Measurements from ENCODE around the gene SAMHD1. TPM values are rescaled to one million over a fixed set of nuclear protein-coding genes. Genes with fewer than 3 reads are reported as not detected.
"Not testable (repeated sequence)": the region's sequence is repeated elsewhere in the genome, so short reads cannot be mapped to it uniquely, and the experiment has no call there.

SAMHD1 gene
- total and polyA plus RNA-seq, 4 donors, result 85.0 to 165 (median 127) TPM

GRCh38 chr20:36876473-36876833, 75.1 kb downstream of the SAMHD1 start:
- WGBS, 2 donors, result 97 to 98% methylated on average over 3 of the region's 3 CpGs
- ATAC-seq (ENCODE audit: low FRiP score) (no peak), DNase-seq (no peak)
- no peaks in the 10 kb centered on the region for H3K4me1 ChIP-seq (ENCODE audit: control insufficient read depth in 1 of 2, insufficient read depth in 2 of 2, low read length in 2 of 2)
- intact Hi-C loops (cut with DNase I), result no loop called here
- H3K27me3 ChIP-seq (ENCODE audit: control insufficient read depth in 1 of 2, insufficient read depth in 2 of 2, low read length in 1 of 2), result no peaks in the 10 kb centered on the region
- no peak overlapping the region for H3K4me3 ChIP-seq (ENCODE audit: low read length in 2 of 2)
- no peaks in the 10 kb centered on the region for H3K36me3 ChIP-seq (ENCODE audit: control insufficient read depth in 1 of 2, insufficient read depth in 2 of 2, low read length in 1 of 2)
- no peak overlapping the region for H3K27ac ChIP-seq (ENCODE audit: low read depth in 1 of 2, low read length in 2 of 2)
- H3K9me3 ChIP-seq (ENCODE audit: control insufficient read depth, low read length), result no peaks in the 10 kb centered on the region

GRCh38 chr20:36875702-36876472, 75.6 kb downstream of the SAMHD1 start, which contains the start of gene TLDC2:
TLDC2 (plus strand) TSS chr20:36876138; CDS start chr20:36876175, 37 bp downstream.
- DNase-seq (no peak), ATAC-seq (ENCODE audit: low FRiP score) (no peak)
- intact Hi-C loops (cut with DNase I), result no loop called here
- H3K4me3 ChIP-seq (ENCODE audit: low read length in 2 of 2), result no peak within 1 kb of the TSS
- no peak within 1 kb of the TSS for H3K27ac ChIP-seq (ENCODE audit: low read depth in 1 of 2, low read length in 2 of 2)
- H3K36me3 ChIP-seq (ENCODE audit: control insufficient read depth in 1 of 2, insufficient read depth in 2 of 2, low read length in 1 of 2), result no peaks in the 10 kb centered on the region
- no peaks in the 10 kb centered on the region for H3K27me3 ChIP-seq (ENCODE audit: control insufficient read depth in 1 of 2, insufficient read depth in 2 of 2, low read length in 1 of 2)
- 87 to 92% methylated on average over 14 of the region's 14 CpGs for WGBS, 2 donors
- H3K9me3 ChIP-seq (ENCODE audit: control insufficient read depth, low read length), result no peaks in the 10 kb centered on the region
- H3K4me1 ChIP-seq (ENCODE audit: control insufficient read depth in 1 of 2, insufficient read depth in 2 of 2, low read length in 2 of 2), result no peaks in the 10 kb centered on the region

GRCh38 chr20:36875093-36875492, 76.4 kb downstream of the SAMHD1 start:
- H3K9me3 ChIP-seq (ENCODE audit: control insufficient read depth, low read length); intact Hi-C loops (cut with DNase I); H3K27me3 ChIP-seq (ENCODE audit: control insufficient read depth in 1 of 2, insufficient read depth in 2 of 2, low read length in 1 of 2); ATAC-seq (ENCODE audit: low FRiP score); H3K27ac ChIP-seq (ENCODE audit: low read depth in 1 of 2, low read length in 2 of 2); H3K36me3 ChIP-seq (ENCODE audit: control insufficient read depth in 1 of 2, insufficient read depth in 2 of 2, low read length in 1 of 2); H3K4me3 ChIP-seq (ENCODE audit: low read length in 2 of 2); DNase-seq; H3K4me1 ChIP-seq (ENCODE audit: control insufficient read depth in 1 of 2, insufficient read depth in 2 of 2, low read length in 2 of 2): not testable (repeated sequence)
- 52 to 56% methylated on average over 5 of the region's 5 CpGs for WGBS, 2 donors

- Histone ChIP-seq H3K27me3 (ENCODE audit: control insufficient read depth in 1 of 2, insufficient read depth in 2 of 2, low read length in 1 of 2) (no peaks in the 10 kb centered on the region), H3K4me3 (ENCODE audit: low read length in 2 of 2) (no peak overlapping the region), H3K36me3 (ENCODE audit: control insufficient read depth in 1 of 2, insufficient read depth in 2 of 2, low read length in 1 of 2) (no peaks in the 10 kb centered on the region), H3K4me1 (ENCODE audit: control insufficient read depth in 1 of 2, insufficient read depth in 2 of 2, low read length in 2 of 2) (no peaks in the 10 kb centered on the region), H3K27ac (ENCODE audit: low read depth in 1 of 2, low read length in 2 of 2) (no peak overlapping the region), H3K9me3 (ENCODE audit: control insufficient read depth, low read length) (no peaks in the 10 kb centered on the region)
- no peak for ATAC-seq (ENCODE audit: low FRiP score)
- no peak for DNase-seq
- intact Hi-C loops (cut with DNase I), result no loop called here
- 93% methylated on average over 13 of the region's 13 CpGs for WGBS, 2 donors
Measured at GRCh38 chr20:36873498-36874189, 77.9 kb downstream of the SAMHD1 start.

GRCh38 chr20:36872852-36873251, 78.7 kb downstream of the SAMHD1 start:
- DNase-seq, result no peak
- H3K4me3 ChIP-seq (ENCODE audit: low read length in 2 of 2), result no peak overlapping the region
- 54 to 60% methylated on average over 5 of the region's 5 CpGs for WGBS, 2 donors

GRCh38 chr20:36871640-36872570, 79.6 kb downstream of the SAMHD1 start:
- 77 to 81% methylated on average over 16 of the region's 16 CpGs for WGBS, 2 donors
- intact Hi-C loops (cut with DNase I), result no loop called here
- no peak for DNase-seq

More at GRCh38 chr20:36872852-36873251, 78.7 kb downstream of the SAMHD1 start:
- no peaks in the 10 kb centered on the region for H3K4me1 ChIP-seq (ENCODE audit: control insufficient read depth in 1 of 2, insufficient read depth in 2 of 2, low read length in 2 of 2)
- peak; percentile 17 for ATAC-seq (ENCODE audit: low FRiP score)
- no peaks in the 10 kb centered on the region for H3K27me3 ChIP-seq (ENCODE audit: control insufficient read depth in 1 of 2, insufficient read depth in 2 of 2, low read length in 1 of 2)
- intact Hi-C loops (cut with DNase I), result no loop called here
- H3K36me3 ChIP-seq (ENCODE audit: control insufficient read depth in 1 of 2, insufficient read depth in 2 of 2, low read length in 1 of 2), result no peaks in the 10 kb centered on the region
- no peak overlapping the region for H3K27ac ChIP-seq (ENCODE audit: low read depth in 1 of 2, low read length in 2 of 2)
- H3K9me3 ChIP-seq (ENCODE audit: control insufficient read depth, low read length), result no peaks in the 10 kb centered on the region

GRCh38 chr20:36866681-36867495, 84.6 kb downstream of the SAMHD1 start:
- Histone ChIP-seq H3K27me3 (ENCODE audit: control insufficient read depth in 1 of 2, insufficient read depth in 2 of 2, low read length in 1 of 2) (no peaks in the 10 kb centered on the region), H3K4me1 (ENCODE audit: control insufficient read depth in 1 of 2, insufficient read depth in 2 of 2, low read length in 2 of 2) (no peaks in the 10 kb centered on the region), H3K4me3 (ENCODE audit: low read length in 2 of 2) (no peak overlapping the region), H3K9me3 (ENCODE audit: control insufficient read depth, low read length) (no peaks in the 10 kb centered on the region), H3K27ac (ENCODE audit: low read depth in 1 of 2, low read length in 2 of 2) (no peak overlapping the region), H3K36me3 (ENCODE audit: control insufficient read depth in 1 of 2, insufficient read depth in 2 of 2, low read length in 1 of 2) (no peaks in the 10 kb centered on the region)
- ATAC-seq (ENCODE audit: low FRiP score) (no peak), DNase-seq (no peak)
- intact Hi-C loops (cut with DNase I), result loop anchor here in 1 of 2 donors (10.0 kb wide), 1 partner anchor 402 kb away; no protein-coding TSS in a partner anchor
- WGBS, 2 donors, result 77 to 82% methylated on average over 8 of the region's 8 CpGs

More at GRCh38 chr20:36871640-36872570, 79.6 kb downstream of the SAMHD1 start:
- H3K27me3 ChIP-seq (ENCODE audit: control insufficient read depth in 1 of 2, insufficient read depth in 2 of 2, low read length in 1 of 2), result no peaks in the 10 kb centered on the region
- H3K9me3 ChIP-seq (ENCODE audit: control insufficient read depth, low read length), result no peaks in the 10 kb centered on the region
- no peaks in the 10 kb centered on the region for H3K4me1 ChIP-seq (ENCODE audit: control insufficient read depth in 1 of 2, insufficient read depth in 2 of 2, low read length in 2 of 2)
- H3K4me3 ChIP-seq (ENCODE audit: low read length in 2 of 2), result no peak overlapping the region
- no peak for ATAC-seq (ENCODE audit: low FRiP score)
- H3K36me3 ChIP-seq (ENCODE audit: control insufficient read depth in 1 of 2, insufficient read depth in 2 of 2, low read length in 1 of 2), result no peaks in the 10 kb centered on the region
- H3K27ac ChIP-seq (ENCODE audit: low read depth in 1 of 2, low read length in 2 of 2), result no peak overlapping the region

- Histone ChIP-seq H3K36me3 (ENCODE audit: control insufficient read depth in 1 of 2, insufficient read depth in 2 of 2, low read length in 1 of 2) (no peaks in the 10 kb centered on the region), H3K9me3 (ENCODE audit: control insufficient read depth, low read length) (no peaks in the 10 kb centered on the region), H3K4me1 (ENCODE audit: control insufficient read depth in 1 of 2, insufficient read depth in 2 of 2, low read length in 2 of 2) (no peaks in the 10 kb centered on the region), H3K27me3 (ENCODE audit: control insufficient read depth in 1 of 2, insufficient read depth in 2 of 2, low read length in 1 of 2) (no peaks in the 10 kb centered on the region), H3K27ac (ENCODE audit: low read depth in 1 of 2, low read length in 2 of 2) (no peak overlapping the region), H3K4me3 (ENCODE audit: low read length in 2 of 2) (no peak overlapping the region)
- 91 to 95% methylated on average over 7 of the region's 7 CpGs for WGBS, 2 donors
- intact Hi-C loops (cut with DNase I), result loop anchor here in 1 of 2 donors (10.0 kb wide), 1 partner anchor 401 kb away; no protein-coding TSS in a partner anchor
- ATAC-seq (ENCODE audit: low FRiP score) (no peak), DNase-seq (no peak)
Measured at GRCh38 chr20:36866164-36866563, 85.3 kb downstream of the SAMHD1 start.

All from aorta (tissue), 5 donors.